KBM-7 (cell line): ENCODE results near the gene FSIP2.

Experiments
- DNase-seq: peaks from one replicate; pipeline ENCODE4 v3.0.0-alpha.2; 2015
- in situ Hi-C: fragments of 300-500 bp; cut with MboI; formaldehyde crosslinking; loops from 2 replicates; pipeline ENCODE4 v1.14.3; 2020; ENCODE audit warnings: low sequenced_read_pairs, low pct_unique_long_range_greater_than_20kb, mixed read lengths

FSIP2 gene, protein sequence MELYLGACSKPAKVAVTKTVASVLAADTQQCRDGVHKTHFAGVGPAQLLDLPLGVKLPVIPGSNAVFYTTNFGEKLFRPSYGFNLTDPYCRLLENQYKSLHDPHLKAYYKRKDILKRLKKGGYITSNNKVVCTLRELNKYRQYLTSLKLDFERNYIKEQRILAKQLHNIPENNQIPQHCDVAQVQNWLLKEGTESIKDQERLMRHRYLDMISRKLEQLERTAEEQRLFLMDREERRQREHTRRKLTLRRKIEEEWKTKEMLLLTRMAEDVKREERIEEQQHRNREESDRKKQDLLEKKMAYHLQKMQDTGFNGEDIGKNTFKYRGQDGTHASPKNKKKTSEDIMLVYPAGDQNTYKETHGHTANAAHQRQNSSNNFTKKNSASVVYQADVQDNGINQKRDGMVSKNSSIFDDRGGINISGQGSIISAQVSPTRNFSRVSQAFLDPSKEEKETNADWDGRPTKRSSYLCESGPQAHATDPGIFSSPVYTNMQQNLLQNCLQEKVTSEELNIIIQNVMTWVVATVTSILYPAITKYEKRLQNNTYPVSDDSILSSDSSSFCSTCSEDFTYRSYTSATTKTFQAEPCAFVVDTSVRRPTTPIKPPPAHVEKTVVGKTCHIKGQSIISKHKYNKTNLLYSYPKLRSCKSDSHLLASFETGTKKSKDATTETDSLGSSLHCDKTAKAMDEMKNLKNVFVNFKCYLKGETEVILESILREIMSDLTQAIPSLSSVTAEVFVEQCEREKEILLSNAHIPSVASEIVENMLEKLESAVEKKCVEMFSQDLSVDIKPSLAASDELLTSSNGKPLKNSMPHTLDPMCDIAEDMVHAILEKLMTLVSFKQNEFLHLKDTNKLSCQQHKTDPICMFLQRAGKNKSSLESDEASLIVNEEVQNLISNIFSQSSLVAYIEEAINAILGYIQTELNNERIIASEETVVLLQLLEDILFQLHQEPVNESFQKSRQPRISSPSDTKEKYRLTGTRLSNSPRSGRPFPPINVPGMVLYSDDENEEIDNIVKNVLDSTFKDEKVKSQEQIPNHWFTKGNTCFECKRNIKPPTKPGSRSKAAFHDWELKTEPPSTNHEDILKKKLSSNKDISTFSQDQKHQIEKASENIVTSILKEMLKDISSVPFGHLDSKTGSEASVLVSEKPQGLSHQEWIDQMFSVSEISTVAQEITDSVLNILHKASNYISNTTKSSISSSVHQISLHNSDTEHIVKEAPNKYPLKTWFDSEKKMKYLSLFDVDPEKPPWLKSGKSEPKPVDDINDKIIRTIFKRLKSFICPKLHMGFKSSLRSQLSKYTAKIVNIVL (N-terminal part only)

GRCh38 chr2:185738679-185739472 is at the start of gene FSIP2:
Gene FSIP2, plus strand, starts transcription at chr2:185738804. Its CDS starts 91 bp downstream, at chr2:185738895.
- DNase-seq, result peak; percentile 94
- in situ Hi-C loops, result no loop called here

GRCh38 chr2:185689906-185690539 is 48.6 kb upstream of the FSIP2 start:
- in situ Hi-C loops, result no loop called here
- DNase-seq, result no peak

DNA sequence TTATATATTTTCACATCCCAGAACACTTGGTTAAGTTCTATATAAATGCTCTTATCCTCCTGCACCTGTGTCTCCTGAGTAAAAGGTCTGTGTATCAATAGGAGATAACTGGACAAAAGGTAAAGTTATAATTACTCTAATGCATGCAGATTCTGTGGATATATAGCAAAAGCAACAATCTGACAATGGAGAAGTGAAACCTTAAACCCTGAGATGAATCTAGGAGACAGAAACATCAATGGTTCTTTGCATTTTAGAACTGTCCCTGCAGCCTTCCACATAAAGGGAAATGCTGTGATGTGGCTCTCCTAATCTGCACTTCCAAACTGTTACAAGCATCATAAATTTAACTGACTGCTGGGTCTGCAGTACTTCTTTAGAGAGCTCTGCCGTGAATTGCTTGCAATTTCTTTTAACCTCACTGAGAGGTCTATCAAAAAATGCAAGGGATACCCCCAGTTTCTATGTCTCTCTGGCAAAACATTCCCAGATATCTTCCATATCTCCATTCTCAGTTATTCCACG is 42.8 kb upstream of the FSIP2 start:
- DNase-seq, result no peak
- in situ Hi-C loops, result no loop called here

DNA sequence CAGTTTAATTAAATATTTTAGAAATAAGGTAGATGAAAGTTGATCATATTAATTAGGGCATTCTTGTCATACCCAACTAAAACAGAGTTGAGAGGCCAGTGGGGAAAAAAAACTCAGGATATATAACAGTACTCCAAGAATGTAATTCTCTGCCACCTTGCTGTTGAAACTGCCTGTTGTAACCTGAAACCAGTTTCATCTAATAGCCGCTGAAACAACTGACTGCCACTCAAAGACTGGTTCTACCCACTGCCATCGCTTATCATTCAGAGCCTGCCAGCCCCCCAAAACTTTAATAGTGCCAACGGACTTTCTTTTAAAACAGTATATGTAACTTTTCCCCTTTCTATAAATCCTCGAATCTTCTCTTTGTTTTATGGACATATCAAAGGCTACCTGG is 37.7 kb upstream of the FSIP2 start:
- DNase-seq, result no peak
- in situ Hi-C loops, result no loop called here

DNA sequence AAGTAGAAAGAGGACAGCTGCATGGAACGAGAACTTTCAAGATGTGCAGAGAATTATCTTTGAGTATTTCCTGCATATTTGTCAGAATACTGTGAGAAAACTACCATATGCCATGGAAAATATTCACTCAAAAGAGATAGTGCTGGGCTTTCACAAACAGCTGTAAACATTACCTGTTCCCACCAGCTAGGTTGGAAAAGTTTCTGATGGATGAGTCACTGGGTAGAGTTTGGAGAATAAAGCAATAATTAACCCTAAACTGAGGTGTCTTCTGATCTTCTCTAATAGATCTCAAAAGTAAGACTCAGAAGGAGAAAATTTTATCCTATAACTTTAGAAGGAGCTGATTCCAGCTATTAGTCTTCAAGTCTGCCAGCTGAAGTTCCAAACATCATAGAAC is 3.9 kb upstream of the FSIP2 start:
- in situ Hi-C loops, result no loop called here
- no peak for DNase-seq

- no peak for DNase-seq
- in situ Hi-C loops, result no loop called here
Measured at GRCh38 chr2:185736210-185736609, 2.4 kb upstream of the FSIP2 start.

DNA sequence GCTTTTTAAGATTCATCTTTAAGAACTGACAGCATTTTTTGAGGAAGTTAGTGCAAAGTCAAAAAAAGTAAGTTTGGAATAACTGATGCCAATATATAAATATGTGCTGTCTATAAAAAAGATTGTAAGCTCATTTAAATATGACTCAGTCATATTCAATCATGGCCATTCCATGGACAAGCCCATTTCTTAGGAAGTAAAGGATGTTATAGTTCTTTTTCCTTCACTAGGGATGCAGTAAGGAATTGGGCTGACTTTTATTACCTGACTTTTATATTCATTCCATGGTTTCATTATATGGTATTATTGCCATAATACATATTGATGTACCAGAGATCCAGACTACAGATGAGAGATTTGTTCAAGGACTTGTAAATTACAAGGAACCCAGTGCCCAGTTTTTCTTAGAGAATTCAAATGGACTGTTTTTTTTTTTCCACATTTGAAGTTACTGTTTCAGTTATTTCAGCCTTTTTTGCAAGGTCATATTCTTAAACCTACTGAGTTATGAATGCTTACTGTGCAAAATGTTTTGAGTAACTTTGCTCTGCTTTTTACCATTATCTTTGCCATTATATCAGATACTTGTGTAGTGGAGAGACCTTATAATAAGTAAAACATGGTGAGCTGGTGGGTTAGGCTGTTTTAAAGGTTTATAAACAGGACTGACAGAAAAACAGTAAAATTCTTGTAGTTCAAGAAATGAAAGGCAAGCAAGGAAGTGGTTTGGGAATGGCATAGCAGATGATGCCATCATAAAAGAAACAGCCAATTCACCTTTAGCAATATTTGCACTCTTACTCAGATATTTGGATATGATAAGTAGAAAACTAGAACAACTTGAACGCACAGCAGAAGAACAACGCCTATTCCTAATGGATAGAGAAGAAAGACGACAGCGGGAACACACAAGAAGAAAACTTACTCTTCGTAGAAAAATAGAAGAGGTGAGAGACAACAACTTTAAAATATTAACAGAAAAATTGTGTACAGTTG is 7.6 kb downstream of the FSIP2 start:
- in situ Hi-C loops, result no loop called here

GRCh38 chr2:185757356-185757755 is 18.8 kb downstream of the FSIP2 start:
- in situ Hi-C loops, result no loop called here
- no peak for DNase-seq

More for the DNA sequence above, 7.6 kb downstream of the FSIP2 start:
- no peak for DNase-seq

- in situ Hi-C loops, result no loop called here
- no peak for DNase-seq
Measured at GRCh38 chr2:185771396-185771795, 32.8 kb downstream of the FSIP2 start.

DNA sequence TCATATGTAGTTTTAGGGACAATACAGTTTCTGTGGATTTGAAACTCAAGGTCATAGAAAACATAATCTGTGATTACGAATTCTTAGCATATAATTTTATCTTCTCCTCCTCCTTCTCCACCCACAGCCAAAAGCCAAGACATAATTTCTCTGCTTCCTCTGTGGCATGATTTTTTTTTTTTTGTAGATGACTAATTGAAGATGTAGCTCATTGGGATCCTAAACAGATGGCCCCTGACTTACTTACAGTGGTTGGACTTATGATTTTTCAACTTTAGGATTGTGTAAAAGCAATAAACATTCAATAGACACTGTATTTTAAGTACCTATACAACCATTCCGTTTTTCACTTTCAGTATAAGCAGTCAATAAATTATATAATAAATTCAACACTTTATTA is 42.3 kb downstream of the FSIP2 start:
- in situ Hi-C loops, result no loop called here
- no peak for DNase-seq

- in situ Hi-C loops, result no loop called here
- DNase-seq, result peak; percentile 1
Measured at GRCh38 chr2:185782223-185782769, 43.7 kb downstream of the FSIP2 start.

- in situ Hi-C loops, result no loop called here
- no peak for DNase-seq
Measured at GRCh38 chr2:185785156-185785555, 46.6 kb downstream of the FSIP2 start.

DNA sequence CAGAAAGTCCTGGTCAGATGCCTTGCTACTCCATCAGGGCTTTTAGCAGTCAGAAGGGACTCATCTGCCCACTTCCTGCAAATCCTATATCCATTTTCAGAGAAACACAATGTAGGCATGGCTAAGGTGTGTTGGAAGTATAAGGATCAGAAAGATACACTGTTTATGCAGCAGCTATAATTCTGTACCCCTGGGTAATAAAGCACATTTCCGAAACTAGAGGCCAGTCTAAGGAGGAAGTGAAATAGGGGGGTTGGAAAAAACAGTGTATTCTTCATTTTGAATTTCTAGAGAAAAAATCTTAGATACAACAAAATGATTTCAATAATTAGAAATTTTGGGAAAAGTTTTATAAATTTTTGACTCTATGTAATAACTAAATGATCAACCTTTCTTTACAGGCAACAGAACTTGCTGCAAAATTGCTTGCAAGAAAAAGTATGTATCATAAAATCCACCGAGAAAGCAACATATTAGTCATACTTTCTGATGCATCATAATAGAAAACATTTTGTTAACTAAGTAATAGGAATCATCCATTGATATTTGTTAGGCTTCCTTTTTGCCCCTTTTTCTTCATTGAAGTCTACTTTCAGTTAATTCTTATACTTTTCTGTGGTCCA is 47.4 kb downstream of the FSIP2 start:
- in situ Hi-C loops, result no loop called here
- no peak for DNase-seq

- DNase-seq, result no peak
- in situ Hi-C loops, result no loop called here
Measured at GRCh38 chr2:185787227-185788145, 48.9 kb downstream of the FSIP2 start.

DNA sequence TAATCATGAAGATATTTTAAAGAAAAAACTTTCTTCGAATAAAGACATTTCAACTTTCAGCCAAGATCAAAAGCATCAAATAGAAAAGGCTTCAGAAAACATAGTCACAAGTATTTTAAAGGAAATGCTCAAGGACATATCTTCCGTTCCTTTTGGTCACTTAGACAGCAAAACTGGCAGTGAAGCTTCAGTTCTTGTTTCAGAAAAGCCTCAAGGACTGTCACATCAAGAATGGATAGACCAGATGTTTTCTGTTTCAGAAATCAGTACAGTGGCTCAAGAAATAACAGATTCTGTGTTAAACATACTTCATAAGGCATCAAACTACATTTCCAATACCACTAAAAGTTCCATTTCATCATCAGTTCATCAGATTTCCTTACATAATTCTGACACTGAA is 51.8 kb downstream of the FSIP2 start:
- DNase-seq, result no peak
- in situ Hi-C loops, result no loop called here
